NCI-H146 (cell line): ENCODE results near the gene ADI1.

Source experiments
- DNase-seq: peaks from one replicate; lab custom pipeline; 2025; lab: John Stamatoyannopoulos, UW

Gene ADI1

GRCh38 chr2:3480352-3481010 lies 38.9 kb downstream of the ADI1 start:
- no peak for DNase-seq

- DNase-seq, result no peak
Measured at GRCh38 chr2:3479430-3480320, 39.7 kb downstream of the ADI1 start.

- no peak for DNase-seq
Measured at GRCh38 chr2:3478846-3479385, 40.4 kb downstream of the ADI1 start.

- DNase-seq, result no peak
Measured at GRCh38 chr2:3476985-3477327, 42.4 kb downstream of the ADI1 start.

- no peak for DNase-seq
Measured at GRCh38 chr2:3476321-3476984, 42.9 kb downstream of the ADI1 start.

GRCh38 chr2:3475771-3476170 lies 43.6 kb downstream of the ADI1 start:
- DNase-seq, result no peak

GRCh38 chr2:3472966-3473365 lies 46.4 kb downstream of the ADI1 start:
- no peak for DNase-seq

GRCh38 chr2:3472296-3472695 lies 47.0 kb downstream of the ADI1 start:
- no peak for DNase-seq

GRCh38 chr2:3470856-3471737 lies 48.2 kb downstream of the ADI1 start:
- no peak for DNase-seq

GRCh38 chr2:3470166-3470651 lies 49.1 kb downstream of the ADI1 start:
- no peak for DNase-seq

- no peak for DNase-seq
Measured at GRCh38 chr2:3469486-3469885, 49.8 kb downstream of the ADI1 start.

GRCh38 chr2:3468296-3468988 lies 50.9 kb downstream of the ADI1 start:
- no peak for DNase-seq

GRCh38 chr2:3467654-3468053 lies 51.7 kb downstream of the ADI1 start:
- DNase-seq, result no peak

GRCh38 chr2:3466966-3467365 lies 52.4 kb downstream of the ADI1 start:
- no peak for DNase-seq

- no peak for DNase-seq
Measured at GRCh38 chr2:3466482-3466863, 52.9 kb downstream of the ADI1 start.

GRCh38 chr2:3465844-3466481 lies 53.4 kb downstream of the ADI1 start:
- DNase-seq, result no peak

- DNase-seq, result no peak
Measured at GRCh38 chr2:3465328-3465727, 54.0 kb downstream of the ADI1 start.

GRCh38 chr2:3464401-3465005 lies 54.8 kb downstream of the ADI1 start:
- DNase-seq, result no peak

- DNase-seq, result no peak
Measured at GRCh38 chr2:3463944-3464343, 55.4 kb downstream of the ADI1 start.

- DNase-seq, result no peak
Measured at GRCh38 chr2:3463186-3463835, 56.0 kb downstream of the ADI1 start.
